ENCODE measurements around the gene TAS2R39. TPM values are rescaled to one million over a fixed set of nuclear protein-coding genes. Genes with fewer than 3 reads are reported as not detected.

Gene TAS2R39
- not detected for total RNA-seq

GRCh38 chr7:143183024-143183423, at the start of gene TAS2R39:
TAS2R39 (plus strand) TSS chr7:143183419; CDS start chr7:143183419, 0 bp downstream.
- TF ChIP-seq CTCF (IDR thresholded peaks at IDR 0.05; ENCODE audit: low read depth): no peak

GRCh38 chr7:143147070-143147469, 36.1 kb upstream of the TAS2R39 start:
- no peak for TF ChIP-seq CTCF (IDR thresholded peaks at IDR 0.05; ENCODE audit: low read depth)

GRCh38 chr7:143148050-143148449, 35.2 kb upstream of the TAS2R39 start:
- no peak for TF ChIP-seq CTCF (IDR thresholded peaks at IDR 0.05; ENCODE audit: low read depth)

- TF ChIP-seq CTCF (IDR thresholded peaks at IDR 0.05; ENCODE audit: low read depth): no peak
Measured at GRCh38 chr7:143148651-143149050, 34.6 kb upstream of the TAS2R39 start.

GRCh38 chr7:143171697-143172096, 11.5 kb upstream of the TAS2R39 start:
- TF ChIP-seq CTCF (IDR thresholded peaks at IDR 0.05; ENCODE audit: low read depth): no peak

- TF ChIP-seq CTCF (IDR thresholded peaks at IDR 0.05; ENCODE audit: low read depth): no peak
Measured at GRCh38 chr7:143172354-143172753, 10.9 kb upstream of the TAS2R39 start.

- TF ChIP-seq CTCF (IDR thresholded peaks at IDR 0.05; ENCODE audit: low read depth): no peak
Measured at GRCh38 chr7:143176128-143176527, 7.1 kb upstream of the TAS2R39 start.

All from subcutaneous adipose tissue (tissue), 4 donors.